Measurements from ENCODE around the gene PDE4B. TPM values are rescaled to one million over a fixed set of nuclear protein-coding genes. Genes with fewer than 3 reads are reported as not detected.

PDE4B gene
- total and polyA plus RNA-seq, 7 donors, result 4.1 to 191 (median 16.3) TPM

- no peak for DNase-seq
- ATAC-seq, result peak in 1 of 4 donors; percentile 15
These were observed 1.3 kb upstream of the PDE4B start for GRCh38 chr1:65791396-65791795.

DNA sequence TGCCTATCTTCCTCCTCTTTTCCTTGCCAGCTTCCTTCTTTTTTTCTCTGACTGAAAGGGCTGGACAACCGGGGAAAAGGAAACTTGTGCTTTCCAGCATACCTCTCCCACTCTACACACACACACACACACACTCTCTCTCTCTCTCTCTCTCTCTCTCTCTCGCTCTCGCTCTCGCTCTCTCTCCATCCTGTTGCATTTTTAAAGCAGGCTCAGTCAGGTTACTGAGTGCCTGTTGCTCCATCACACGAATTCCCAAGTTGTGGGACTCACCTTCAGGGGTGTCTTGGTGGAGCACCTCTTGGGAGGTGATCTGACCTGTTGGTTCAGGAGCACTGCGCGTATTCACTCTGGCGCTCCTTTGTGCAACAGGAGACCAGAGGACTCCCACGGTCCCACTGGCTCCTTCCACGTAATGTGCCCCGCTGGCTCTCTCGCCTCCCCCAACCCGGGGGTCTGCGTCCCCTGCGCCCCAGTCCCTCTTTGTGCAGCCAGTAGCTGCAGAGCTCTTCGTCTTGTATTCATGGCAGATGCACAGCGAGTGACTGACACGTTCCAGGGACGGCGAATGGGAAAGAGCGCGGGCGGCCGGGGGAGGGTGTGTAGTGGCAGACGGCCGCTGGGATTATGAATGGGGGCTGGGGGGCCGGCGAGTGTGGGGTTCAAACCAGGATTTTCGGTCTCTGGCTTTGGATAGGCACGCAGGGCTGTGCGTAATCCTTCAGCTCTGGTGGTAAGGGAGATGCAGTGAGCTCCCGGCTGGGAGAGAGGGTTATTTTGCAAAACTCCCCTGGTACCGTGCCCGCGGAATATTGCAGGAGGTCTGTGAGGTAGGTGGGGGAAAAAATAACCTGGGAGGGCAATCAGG is 660 bp upstream of the PDE4B start:
- ATAC-seq, result no peak
- peak overlapping the region; percentile 55 for H3K4me3 ChIP-seq
- WGBS, 3 donors, result 5 to 8% (median 7%) methylated on average over 35 of the region's 35 CpGs

More at GRCh38 chr1:65791396-65791795, 1.3 kb upstream of the PDE4B start:
- H3K9me3 ChIP-seq, result peaks cover 13% of the 10 kb centered on the region
- 48 to 61% (median 49%) methylated on average over 4 of the region's 4 CpGs for WGBS, 3 donors
- no peak overlapping the region for H3K4me3 ChIP-seq
- H3K36me3 ChIP-seq (ENCODE audit: insufficient read depth in 1 of 2, low read depth in 1 of 2), result no peaks in the 10 kb centered on the region
- no peaks in the 10 kb centered on the region for H3K4me1 ChIP-seq
- TF ChIP-seq, protein P1, sequence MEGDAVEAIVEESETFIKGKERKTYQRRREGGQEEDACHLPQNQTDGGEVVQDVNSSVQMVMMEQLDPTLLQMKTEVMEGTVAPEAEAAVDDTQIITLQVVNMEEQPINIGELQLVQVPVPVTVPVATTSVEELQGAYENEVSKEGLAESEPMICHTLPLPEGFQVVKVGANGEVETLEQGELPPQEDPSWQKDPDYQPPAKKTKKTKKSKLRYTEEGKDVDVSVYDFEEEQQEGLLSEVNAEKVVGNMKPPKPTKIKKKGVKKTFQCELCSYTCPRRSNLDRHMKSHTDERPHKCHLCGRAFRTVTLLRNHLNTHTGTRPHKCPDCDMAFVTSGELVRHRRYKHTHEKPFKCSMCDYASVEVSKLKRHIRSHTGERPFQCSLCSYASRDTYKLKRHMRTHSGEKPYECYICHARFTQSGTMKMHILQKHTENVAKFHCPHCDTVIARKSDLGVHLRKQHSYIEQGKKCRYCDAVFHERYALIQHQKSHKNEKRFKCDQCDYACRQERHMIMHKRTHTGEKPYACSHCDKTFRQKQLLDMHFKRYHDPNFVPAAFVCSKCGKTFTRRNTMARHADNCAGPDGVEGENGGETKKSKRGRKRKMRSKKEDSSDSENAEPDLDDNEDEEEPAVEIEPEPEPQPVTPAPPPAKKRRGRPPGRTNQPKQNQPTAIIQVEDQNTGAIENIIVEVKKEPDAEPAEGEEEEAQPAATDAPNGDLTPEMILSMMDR (IDR thresholded peaks at IDR 0.05), result no peak
- peaks cover 0 to 35% (median 8%) of the 10 kb centered on the region in 3 donors for H3K27me3 ChIP-seq (ENCODE audit: insufficient read depth in 3 of 3, low read length in 2 of 3)
- no peak overlapping the region for H3K27ac ChIP-seq
- intact Hi-C loops (cut with DNase I), result no loop called here

GRCh38 chr1:65793359-65793732 is 651 bp downstream of the PDE4B start:
- peaks cover 0 to 35% (median 8%) of the 10 kb centered on the region in 3 donors for H3K27me3 ChIP-seq (ENCODE audit: insufficient read depth in 3 of 3, low read length in 2 of 3)
- no peak overlapping the region for H3K27ac ChIP-seq
- peak overlapping the region; percentile 55 for H3K4me3 ChIP-seq
- ATAC-seq (no peak), DNase-seq (no peak)
- H3K36me3 ChIP-seq (ENCODE audit: insufficient read depth in 1 of 2, low read depth in 1 of 2), result no peaks in the 10 kb centered on the region
- WGBS, 3 donors, result 2 to 5% (median 4%) methylated on average over 19 to 20 of the region's 20 CpGs
- TF ChIP-seq, protein P1 (IDR thresholded peaks at IDR 0.05), result no peak
- peaks cover 13% of the 10 kb centered on the region for H3K9me3 ChIP-seq
- no peaks in the 10 kb centered on the region for H3K4me1 ChIP-seq
- intact Hi-C loops (cut with DNase I), result no loop called here

More for the DNA sequence above, 660 bp upstream of the PDE4B start:
- Histone ChIP-seq H3K36me3 (ENCODE audit: insufficient read depth in 1 of 2, low read depth in 1 of 2) (no peaks in the 10 kb centered on the region), H3K9me3 (peaks cover 13% of the 10 kb centered on the region), H3K4me1 (no peaks in the 10 kb centered on the region), H3K27ac (no peak overlapping the region), H3K27me3 (ENCODE audit: insufficient read depth in 3 of 3, low read length in 2 of 3) (peaks cover 0 to 35% (median 8%) of the 10 kb centered on the region in 3 donors)
- TF ChIP-seq, protein P1 (IDR thresholded peaks at IDR 0.05), result no peak
- intact Hi-C loops (cut with DNase I), result no loop called here
- DNase-seq, result peak in 1 of 2 donors; percentile 42

DNA sequence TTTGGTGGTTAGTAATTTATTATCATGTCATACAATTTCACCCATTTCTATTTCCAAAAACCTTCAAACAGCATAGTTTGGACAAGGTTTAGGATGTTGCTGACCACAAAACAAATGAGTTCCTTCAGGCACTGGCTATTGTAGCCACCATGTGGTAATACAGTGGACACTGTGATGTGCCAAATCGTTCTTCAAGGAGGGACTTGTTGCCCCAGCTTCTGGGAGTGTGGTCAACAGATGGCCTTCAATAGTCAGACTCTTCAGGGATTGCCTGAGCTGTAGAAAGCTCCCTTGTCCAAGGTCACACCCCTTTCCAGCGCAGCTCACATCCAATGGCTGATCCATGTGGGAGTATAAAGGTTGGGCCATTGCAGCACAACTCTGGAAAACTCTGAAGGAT is 2.6 kb downstream of the PDE4B start:
- intact Hi-C loops (cut with DNase I), result no loop called here
- Histone ChIP-seq H3K9me3 (no peaks in the 10 kb centered on the region), H3K36me3 (ENCODE audit: insufficient read depth in 1 of 2, low read depth in 1 of 2) (no peaks in the 10 kb centered on the region), H3K27ac (no peak overlapping the region), H3K4me3 (no peak overlapping the region), H3K4me1 (no peaks in the 10 kb centered on the region), H3K27me3 (ENCODE audit: insufficient read depth in 3 of 3, low read length in 2 of 3) (peaks cover 0 to 35% (median 8%) of the 10 kb centered on the region in 3 donors)
- no peak for ATAC-seq
- no peak for DNase-seq
- 67 to 77% (median 74%) methylated on average over 2 of the region's 2 CpGs for WGBS, 3 donors
- TF ChIP-seq, protein P1 (IDR thresholded peaks at IDR 0.05), result no peak

All from psoas muscle (tissue), 8 donors.